Stimulated activated CD8-positive, alpha-beta memory T cell treated with anti-CD3 and anti-CD28 coated beads, Interleukin-7, amount 100 ng/mL, for 4 hours (primary cell): Measurements from ENCODE around the gene STRN.
A peak's percentile ranks its signal among the peaks of the same experiment; 100 is the strongest.
"Not testable (repeated sequence)": the region's sequence is repeated elsewhere in the genome, so short reads cannot be mapped to it uniquely, and the experiment has no call there.

Experiments
- DNase-seq, 2 donors: peaks; one replicate each; pipeline ENCODE4 v3.0.0-alpha.2; 2020; ENCODE audit warnings: low read depth in 2 of 2

STRN gene, protein sequence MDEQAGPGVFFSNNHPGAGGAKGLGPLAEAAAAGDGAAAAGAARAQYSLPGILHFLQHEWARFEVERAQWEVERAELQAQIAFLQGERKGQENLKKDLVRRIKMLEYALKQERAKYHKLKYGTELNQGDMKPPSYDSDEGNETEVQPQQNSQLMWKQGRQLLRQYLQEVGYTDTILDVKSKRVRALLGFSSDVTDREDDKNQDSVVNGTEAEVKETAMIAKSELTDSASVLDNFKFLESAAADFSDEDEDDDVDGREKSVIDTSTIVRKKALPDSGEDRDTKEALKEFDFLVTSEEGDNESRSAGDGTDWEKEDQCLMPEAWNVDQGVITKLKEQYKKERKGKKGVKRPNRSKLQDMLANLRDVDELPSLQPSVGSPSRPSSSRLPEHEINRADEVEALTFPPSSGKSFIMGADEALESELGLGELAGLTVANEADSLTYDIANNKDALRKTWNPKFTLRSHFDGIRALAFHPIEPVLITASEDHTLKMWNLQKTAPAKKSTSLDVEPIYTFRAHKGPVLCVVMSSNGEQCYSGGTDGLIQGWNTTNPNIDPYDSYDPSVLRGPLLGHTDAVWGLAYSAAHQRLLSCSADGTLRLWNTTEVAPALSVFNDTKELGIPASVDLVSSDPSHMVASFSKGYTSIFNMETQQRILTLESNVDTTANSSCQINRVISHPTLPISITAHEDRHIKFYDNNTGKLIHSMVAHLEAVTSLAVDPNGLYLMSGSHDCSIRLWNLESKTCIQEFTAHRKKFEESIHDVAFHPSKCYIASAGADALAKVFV

GRCh38 chr2:36966370-36967235 lies at the start of gene STRN:
TSS of gene STRN (minus strand) at chr2:36966536. CDS start at chr2:36966463, 73 bp downstream.
- peak; percentile 91 to 99 for DNase-seq

- no peak for DNase-seq
Observed at GRCh38 chr2:37013315-37013641, 46.9 kb upstream of the STRN start.

- DNase-seq, result no peak
Observed at GRCh38 chr2:37011130-37011529, 44.8 kb upstream of the STRN start.

- DNase-seq, result no peak
Observed at GRCh38 chr2:37005118-37005868, 39.0 kb upstream of the STRN start.

- no peak for DNase-seq
Observed at GRCh38 chr2:37000988-37001556, 34.7 kb upstream of the STRN start.

- DNase-seq, result no peak
Observed at GRCh38 chr2:37000318-37000717, 34.0 kb upstream of the STRN start.

GRCh38 chr2:36999416-36999815 lies 33.1 kb upstream of the STRN start:
- DNase-seq, result not testable (repeated sequence)

DNA sequence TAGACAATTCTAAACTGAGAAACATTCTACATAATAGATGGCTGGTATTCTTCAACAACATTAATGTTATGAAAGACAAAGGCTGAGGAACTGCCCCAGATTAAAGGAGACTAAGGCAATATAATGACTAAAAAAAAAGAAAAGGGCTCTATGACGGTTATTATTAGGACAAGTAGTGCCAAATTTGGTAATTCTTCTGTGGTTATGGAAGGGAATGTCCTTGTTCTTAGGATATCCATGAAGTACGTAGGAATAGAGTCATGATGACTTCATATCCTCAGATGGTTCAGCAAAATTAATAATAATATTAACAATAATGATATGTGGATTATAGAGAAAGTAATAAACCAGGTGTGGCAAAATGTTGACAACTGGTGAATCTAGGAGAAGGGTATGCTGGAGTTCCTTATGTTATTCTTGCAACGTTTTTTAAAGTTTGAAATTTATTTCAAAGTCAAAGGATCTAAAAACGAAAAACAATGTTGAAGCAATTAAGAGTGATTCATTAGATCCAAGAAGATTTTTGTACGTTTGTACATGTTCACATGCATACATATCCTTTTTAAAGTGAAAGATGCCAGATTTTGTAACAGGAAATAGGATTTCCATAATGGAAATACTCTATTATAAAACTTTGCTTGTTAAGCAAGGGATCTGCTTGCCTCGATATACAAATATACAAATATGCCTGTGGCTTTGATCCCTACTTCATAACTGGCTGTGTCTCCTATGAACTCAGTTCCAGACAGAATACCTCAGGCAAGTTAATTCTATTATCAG lies 27.7 kb upstream of the STRN start:
- no peak for DNase-seq

DNA sequence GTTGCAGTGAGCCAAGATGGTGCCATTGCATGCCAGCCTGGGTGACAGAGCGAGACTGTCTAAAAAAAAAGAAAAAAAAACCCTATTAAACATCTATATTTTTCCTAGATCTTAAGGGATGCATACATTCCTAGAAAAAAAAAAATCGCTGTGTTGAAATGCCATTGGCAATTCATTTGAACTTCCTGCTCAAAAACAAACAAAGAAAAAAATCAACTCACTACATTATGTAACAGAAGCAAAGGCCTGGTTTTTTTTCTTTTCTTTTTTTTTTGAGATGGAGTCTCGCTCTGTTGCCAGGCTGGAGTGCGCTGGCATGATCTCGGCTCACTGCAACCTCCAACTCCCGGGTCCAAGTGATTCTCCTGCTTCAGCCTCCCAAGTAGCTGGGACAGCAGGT lies 21.7 kb upstream of the STRN start:
- DNase-seq, result no peak

DNA sequence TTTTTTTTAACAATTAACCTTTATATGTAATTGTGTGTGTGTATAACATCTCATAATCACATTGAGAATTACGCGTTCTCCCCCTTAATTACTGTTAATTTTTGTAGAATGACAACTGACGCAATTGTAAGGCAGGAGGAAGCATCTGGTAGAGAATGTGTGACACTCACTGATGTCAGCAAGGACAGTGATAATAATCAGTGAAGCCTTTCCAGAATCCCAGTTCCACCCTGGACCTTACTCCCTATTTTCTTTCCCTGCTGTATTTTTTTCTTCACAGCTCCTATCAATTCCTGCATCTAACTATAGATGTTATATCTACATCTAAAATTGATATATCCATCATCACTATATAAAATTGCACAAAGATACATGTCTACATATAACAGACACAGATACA lies 16.1 kb upstream of the STRN start:
- DNase-seq, result no peak

DNA sequence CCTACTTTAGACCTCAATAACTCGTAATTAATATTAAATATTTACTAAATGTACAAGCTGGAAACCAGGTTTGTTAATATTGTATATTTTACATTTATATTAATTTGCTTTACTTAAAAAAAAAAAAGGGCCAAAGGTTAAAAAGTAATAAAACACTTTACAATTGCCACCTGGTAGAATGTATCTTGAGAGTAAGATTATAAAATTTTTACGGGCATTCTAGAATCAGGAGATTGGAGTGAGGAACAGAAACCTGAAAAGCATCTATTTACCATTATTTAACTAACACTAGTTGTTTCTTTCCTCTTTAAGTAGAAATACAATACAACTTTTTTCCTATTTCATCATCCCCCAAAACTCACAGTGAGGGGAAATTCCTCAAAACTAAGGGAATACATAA lies 15.6 kb upstream of the STRN start:
- DNase-seq, result no peak

DNA sequence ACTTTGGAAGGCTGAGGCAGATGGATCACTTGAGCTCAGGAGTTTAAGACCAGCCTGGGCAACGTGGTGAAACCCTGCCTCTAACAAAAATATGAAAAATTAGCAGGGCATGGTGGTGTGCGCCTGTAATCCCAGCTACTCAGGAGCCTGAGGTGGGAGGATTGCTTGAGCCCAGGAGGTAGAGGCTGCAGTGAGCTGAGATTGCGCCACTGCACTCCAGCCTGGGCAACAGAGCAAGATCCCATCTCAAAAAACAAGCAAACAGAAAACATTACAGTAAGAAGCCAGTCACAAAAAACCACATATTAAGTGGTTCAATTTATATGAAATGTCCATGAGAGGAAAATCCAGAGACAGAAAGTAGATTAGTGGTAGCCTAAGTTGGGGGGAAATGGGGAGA lies 12.7 kb upstream of the STRN start:
- not testable (repeated sequence) for DNase-seq

- DNase-seq, result no peak
Observed at GRCh38 chr2:36976065-36976464, 9.7 kb upstream of the STRN start.

- no peak for DNase-seq
Observed at GRCh38 chr2:36975306-36975705, 9.0 kb upstream of the STRN start.

GRCh38 chr2:36973320-36973719 lies 7.0 kb upstream of the STRN start:
- no peak for DNase-seq

- no peak for DNase-seq
Observed at GRCh38 chr2:36971990-36972389, 5.7 kb upstream of the STRN start.

DNA sequence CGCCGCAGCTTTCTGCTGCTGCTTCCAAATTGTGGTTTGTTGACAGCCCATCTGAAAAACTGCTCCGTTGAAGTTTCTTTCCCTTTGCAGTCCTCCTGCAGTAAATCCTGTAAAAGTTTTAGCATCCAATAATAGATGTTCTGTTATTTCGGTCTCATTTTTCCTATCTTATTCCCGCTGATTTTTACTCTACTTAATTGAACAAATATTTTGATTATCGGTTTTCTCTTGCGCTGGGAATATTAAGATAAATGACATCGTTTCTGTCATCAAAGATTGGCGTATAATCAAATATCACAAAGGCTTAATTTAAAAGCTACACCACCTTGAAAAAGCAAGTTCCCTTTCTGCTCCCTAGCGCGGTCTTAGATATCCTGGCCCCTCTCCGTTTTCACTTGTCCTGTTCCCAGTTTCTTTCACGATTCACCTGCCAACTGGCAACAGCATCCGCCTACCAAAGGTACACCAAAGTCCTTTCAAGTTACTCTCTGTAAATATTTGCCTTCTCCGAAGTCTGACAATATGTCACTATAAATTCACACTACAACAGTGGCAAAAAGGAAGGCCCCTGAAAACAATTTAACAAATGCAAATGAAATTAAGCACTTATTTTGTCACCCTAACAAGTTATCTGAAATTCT lies 1.0 kb upstream of the STRN start:
- no peak for DNase-seq

DNA sequence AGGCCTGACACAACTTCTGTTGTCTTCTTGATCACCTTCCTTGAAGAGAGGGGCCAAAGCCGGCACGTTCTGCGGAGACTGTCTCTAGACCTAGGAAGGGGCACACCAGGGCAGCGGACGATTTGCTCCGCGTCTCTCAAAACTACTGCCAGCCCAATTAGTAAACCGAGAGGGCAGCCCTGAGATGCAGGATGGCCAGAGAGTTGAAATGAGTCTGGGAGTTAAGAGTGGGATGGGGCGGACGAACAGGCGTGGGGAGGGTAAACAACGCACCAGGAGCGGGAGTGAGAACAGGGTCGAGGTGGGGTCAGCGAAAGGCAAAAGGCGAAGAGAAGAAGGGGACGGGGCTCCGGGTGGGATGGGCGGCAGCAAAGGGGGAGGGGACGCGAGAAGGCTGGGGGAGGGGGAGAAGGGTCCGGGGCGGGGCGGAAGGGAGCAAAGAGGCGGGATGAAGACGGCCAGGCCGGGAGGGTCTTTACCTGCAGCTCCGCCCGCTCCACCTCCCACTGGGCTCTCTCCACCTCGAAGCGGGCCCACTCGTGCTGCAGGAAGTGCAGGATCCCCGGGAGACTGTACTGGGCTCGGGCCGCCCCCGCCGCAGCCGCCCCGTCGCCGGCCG lies 476 bp downstream of the STRN start:
- peak; percentile 8 to 52 for DNase-seq

DNA sequence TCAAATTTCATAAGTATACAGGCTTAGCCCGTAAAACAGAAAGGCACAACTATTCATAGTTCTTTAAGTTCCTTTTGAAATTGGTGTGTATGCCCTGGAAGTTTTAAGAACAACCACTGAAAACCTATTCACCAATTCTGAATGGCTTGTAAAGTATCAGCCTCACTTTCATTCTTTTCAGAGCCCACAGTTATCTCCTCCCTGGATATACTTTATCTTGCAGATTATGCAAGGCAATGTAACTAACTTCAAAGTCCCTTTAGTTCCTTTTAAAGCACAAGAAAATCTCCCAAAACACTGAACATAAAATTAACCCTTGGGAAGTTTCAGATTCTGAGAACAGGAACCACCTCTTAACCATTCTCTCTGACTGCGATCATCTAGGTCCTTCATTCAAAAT lies 1.1 kb downstream of the STRN start:
- DNase-seq, result no peak
